K562 (cell line): ENCODE measurements around the gene ATP12A. TPM values are rescaled to one million over a fixed set of nuclear protein-coding genes. Genes with fewer than 3 reads are reported as not detected.

Experiments used
- ATAC-seq: fragments of 200-7000 bp; cut with Tn5 transposase; 3 replicates; pipeline ENCODE4 v1.9.1; 2020; ENCODE audit warnings: moderate library complexity
- BruUV-seq: library from RNA; stranded (reverse); fragments of 400-500 nt; replicated peaks from 2 replicates; lab custom pipeline; 2021; lab: Mats Ljungman, UMichigan
- CTCF ChIA-PET: fragments of 300-600 bp; formaldehyde crosslinking; extraction: SDS; loops from one replicate; lab custom pipeline; 2021; ENCODE audit warnings: low intra/inter-chr PET ratio; lab: Yijun Ruan, JAX
- POLR2A ChIA-PET: fragments of 300-600, 350-650 bp; sonication (Branson Sonifier 250); formaldehyde crosslinking; extraction: SDS; loops from one replicate; lab custom pipeline; 2021; ENCODE audit warnings: antibody characterized with exemption, inconsistent platforms; lab: Yijun Ruan, JAX
- DNase-seq, 4 experiments: peaks; one replicate each; pipeline versions ENCODE4 v3.0.0 to v3.0.0-alpha.2; 2011 to 2018; ENCODE audit warnings: low spot score in 3 of 4, mixed read lengths in 3 of 4; ENCODE audit errors: extremely low read depth in 1 of 4
- FAIRE-seq: peaks from 2 replicates; lab custom pipeline; 2011; peaks lifted over from hg19 to GRCh38; lab: Jason Lieb, UNC
- H2AFZ ChIP-seq: 2 replicates; pipeline ENCODE4 v1.6.0; 2011; ENCODE audit warnings: low read depth, low read length, control low read depth, inconsistent platforms
- H3K27ac ChIP-seq: fragments of 200-600 bp; 3 replicates; pipeline ENCODE4 v1.8.0; 2011; ENCODE audit warnings: low read depth, mild to moderate bottlenecking, control low read depth, inconsistent platforms, low read length, moderate library complexity, mixed read lengths; ENCODE audit errors: extremely low read depth
- H3K27me3 ChIP-seq, 2 experiments: fragments of 300-600 bp in 1 of 2; 2 replicates in 1 of 2; 3 replicates in 1 of 2; pipeline versions ENCODE4 v1.6.0 to v1.8.0; 2011; ENCODE audit warnings: inconsistent platforms in 2 of 2, low read length in 2 of 2, mild to moderate bottlenecking in 1 of 2, mixed read lengths in 1 of 2, moderate library complexity in 1 of 2; ENCODE audit not compliant: control insufficient read depth in 2 of 2, insufficient read depth in 2 of 2
- H3K36me3 ChIP-seq: fragments of 300-600 bp; 3 replicates; pipeline ENCODE4 v1.8.0; 2011; ENCODE audit warnings: mild to moderate bottlenecking, low read length, inconsistent platforms; ENCODE audit not compliant: control insufficient read depth, insufficient read depth
- H3K4me1 ChIP-seq, 2 experiments: fragments of 200-600 bp in 1 of 2; replicated peaks in 1 of 2; 2 replicates in 1 of 2; 3 replicates in 1 of 2; pipeline versions ENCODE4 v1.5.1 to v1.8.0; 2011; ENCODE audit warnings: inconsistent platforms in 2 of 2, low read length in 2 of 2, mild to moderate bottlenecking in 1 of 2, mixed read lengths in 1 of 2, moderate library complexity in 1 of 2; ENCODE audit not compliant: control insufficient read depth in 2 of 2, insufficient read depth in 2 of 2
- H3K4me2 ChIP-seq: 2 replicates; pipeline ENCODE4 v1.6.1; 2011; ENCODE audit warnings: low read length, control low read depth, inconsistent platforms, mixed read lengths; ENCODE audit not compliant: insufficient read depth
- H3K4me3 ChIP-seq: fragments of 200-600 bp; sonication (generic), shearing (Covaris generic); 2 replicates; pipeline ENCODE4 v1.5.1; 2016; ENCODE audit warnings: control low read depth, inconsistent platforms
- H3K79me2 ChIP-seq: fragments of 200-600 bp; 3 replicates; pipeline ENCODE4 v1.8.0; 2011; ENCODE audit warnings: low read length, inconsistent platforms; ENCODE audit not compliant: control insufficient read depth, insufficient read depth
- H3K9ac ChIP-seq, 2 experiments: 2 replicates each; pipeline versions ENCODE4 v1.6.0 to v1.6.1; 2011; ENCODE audit warnings: low read depth in 2 of 2, low read length in 2 of 2, control low read depth in 1 of 2, inconsistent platforms in 1 of 2, mild to moderate bottlenecking in 1 of 2, mixed read lengths in 1 of 2; ENCODE audit not compliant: insufficient read depth in 1 of 2
- H3K9me1 ChIP-seq: one replicate; pipeline ENCODE4 v1.6.0; 2011; ENCODE audit warnings: inconsistent platforms, mild to moderate bottlenecking, low read length, moderate library complexity; ENCODE audit not compliant: control insufficient read depth, insufficient read depth
- H3K9me3 ChIP-seq: replicated peaks from 2 replicates; pipeline ENCODE4 v1.5.1; 2011; ENCODE audit warnings: low read depth, low read length, inconsistent platforms; ENCODE audit not compliant: control insufficient read depth, insufficient read depth
- H4K20me1 ChIP-seq: replicated peaks from 2 replicates; pipeline ENCODE4 v1.6.1; 2011; ENCODE audit warnings: low read length, inconsistent platforms, mixed read lengths; ENCODE audit not compliant: control insufficient read depth, insufficient read depth
- BACH1 ChIP-seq: fragments of 200-800 bp; sonication (Bioruptor generic); IDR thresholded peaks from 2 replicates; pipeline ENCODE4 v1.6.1; 2016; ENCODE audit warnings: missing genetic modification characterization, missing compliant biosample characterization
- HES1 ChIP-seq: fragments of 450-650 bp; IDR thresholded peaks from 2 replicates; pipeline ENCODE4 v1.6.1; 2016; ENCODE audit warnings: low read depth, mild to moderate bottlenecking, moderate library complexity
- IRF2 ChIP-seq: sonication (generic); formaldehyde crosslinking; IDR thresholded peaks from 2 replicates; pipeline ENCODE4 v1.8.1; 2022; ENCODE audit warnings: mild to moderate bottlenecking, missing genetic modification reagents
- MAX ChIP-seq: sonication (generic); formaldehyde crosslinking; IDR thresholded peaks from 2 replicates; pipeline ENCODE4 v1.9.0; 2022; ENCODE audit warnings: mild to moderate bottlenecking, missing genetic modification reagents
- NR4A1 ChIP-seq, 2 experiments: fragments of 250-450 bp in 1 of 2; fragments of 450-650 bp in 1 of 2; sonication (Bioruptor Pico) in 1 of 2; IDR thresholded peaks; 2 replicates each; pipeline versions ENCODE4 v1.4.0 to v1.6.1; 2016 to 2020; ENCODE audit warnings: mild to moderate bottlenecking in 2 of 2, missing compliant biosample characterization in 1 of 2, missing genetic modification characterization in 1 of 2, moderate library complexity in 1 of 2
- PPARD ChIP-seq: fragments of 250-450 bp; sonication (Bioruptor Pico); IDR thresholded peaks from 2 replicates; pipeline ENCODE4 v1.8.0; 2022; ENCODE audit warnings: inconsistent platforms, mild to moderate bottlenecking, moderate library complexity
- SIRT6 ChIP-seq: IDR thresholded peaks from one replicate; pipeline ENCODE4 v1.6.1; 2012; ENCODE audit warnings: low read depth, mild to moderate bottlenecking, control low read depth, inconsistent platforms, low read length, moderate library complexity
- SMARCA5 ChIP-seq: fragments of 450-650 bp; IDR thresholded peaks from 2 replicates; pipeline ENCODE4 v1.6.1; 2016
- YBX1 ChIP-seq: fragments of 450-650 bp; IDR thresholded peaks from 2 replicates; pipeline ENCODE4 v1.7.1; 2016; ENCODE audit warnings: mild to moderate bottlenecking
- ZNF232 ChIP-seq: sonication (generic); formaldehyde crosslinking; IDR thresholded peaks from 2 replicates; pipeline ENCODE4 v1.8.0; 2022; ENCODE audit warnings: mild to moderate bottlenecking, missing genetic modification reagents
- ZNF263 ChIP-seq: sonication (generic); formaldehyde crosslinking; IDR thresholded peaks from 2 replicates; pipeline ENCODE4 v1.8.0; 2022; ENCODE audit warnings: mild to moderate bottlenecking, missing genetic modification reagents, borderline replicate concordance
- ZNF408 ChIP-seq: fragments of 250-450 bp; sonication (Bioruptor Pico); IDR thresholded peaks from 2 replicates; pipeline ENCODE4 v1.4.0; 2020; ENCODE audit warnings: low read depth, mild to moderate bottlenecking, moderate library complexity
- ZNF668 ChIP-seq: fragments of 250-450 bp; sonication (Bioruptor Pico); IDR thresholded peaks from 2 replicates; pipeline ENCODE4 v1.8.0; 2022; ENCODE audit warnings: mild to moderate bottlenecking, inconsistent platforms
- ZNF717 ChIP-seq: fragments of 250-450 bp; sonication (Bioruptor Pico); IDR thresholded peaks from 2 replicates; pipeline ENCODE4 v1.5.0; 2021
- WGBS: fragments of 100-300 bp; shearing (Covaris generic); methylation state at CpG from one replicate; pipeline ENCODE4 v1.1.6; 2016; ENCODE audit warnings: low coverage, mixed read lengths; ENCODE audit not compliant: insufficient coverage; ENCODE audit errors: missing lambda C conversion rate; 5-methylcytosine and 5-hydroxymethylcytosine counted together
- in situ Hi-C: fragments of 300-500 bp; cut with MboI; formaldehyde crosslinking; loops from 4 replicates; pipeline ENCODE4 v1.15.0; 2018; ENCODE audit warnings: inconsistent platforms, mixed read lengths
- intact Hi-C: fragments of 100-400 bp; cut with micrococcal nuclease; formaldehyde crosslinking; loops from 2 replicates; pipeline ENCODE4 v1.14.2; 2022
- polyA plus RNA-seq, 8 experiments: library from polyadenylated mRNA; depleted of rRNA in 4 of 8; stranded (reverse) in 5 of 8; unstranded in 3 of 8; fragments of >200 nt; fragmentation: Nextera tagmentation in 2 of 8; fragmentation: Illumina TruSeq in 1 of 8; extraction: Ambion mirVana in 2 of 8; extraction: Trizol in 1 of 8; gene quantifications; 2 replicates each; pipeline versions ENCODE4 v1.2.1 to v1.2.3, GENCODE V29; 2011 to 2014; ENCODE audit warnings: inconsistent platforms in 1 of 8, missing spikeins in 1 of 8
- total RNA-seq, 7 experiments: library from RNA; depleted of rRNA in 6 of 7; stranded (reverse); fragments of >200 nt in 6 of 7; fragmentation: Illumina TruSeq in 2 of 7; extraction: Trizol in 2 of 7; gene quantifications; 2 replicates each; pipeline versions ENCODE4 v1.2.1 to v1.2.3, GENCODE V29; 2011 to 2021; ENCODE audit warnings: low replicate concordance in 1 of 7
- TF ChIP-seq, protein P1 (sequence below): IDR thresholded peaks from 2 replicates; pipeline ENCODE4 v1.6.1; 2014; ENCODE audit warnings: antibody characterized with exemption
- TF ChIP-seq, protein P2 (sequence below): IDR thresholded peaks from 2 replicates; pipeline ENCODE4 v1.6.1; 2011; ENCODE audit not compliant: insufficient read length; ENCODE audit errors: extremely low read depth

ATP12A gene
- total and polyA plus RNA-seq, 9 of the 15 experiments (the other 6 are each of a cell fraction or from before 2014, with no cell fraction given): not detected

- TF ChIP-seq HES1: no peak
- no peak for TF ChIP-seq YBX1
- TF ChIP-seq ZNF232 (CRISPR knock-in tag): no peak
- TF ChIP-seq ZNF668: no peak
These were observed 8.7 kb downstream of the ATP12A start (continued) for GRCh38 chr13:24688950-24689349.

- 0% methylated on average over 4 of the region's 5 CpGs for WGBS
- no peaks in the 10 kb centered on the region for H3K9me1 ChIP-seq
- H3K4me3 ChIP-seq: no peak overlapping the region
- no peak overlapping the region for H3K9ac ChIP-seq
- ChIA-PET POLR2A (interaction anchor here (1.5 kb wide), 1 partner anchor 11 kb away, joined by 3 read pairs; no protein-coding TSS in a partner anchor), CTCF (interaction anchor here (1.3 kb wide), 1 partner anchor 306 kb away, joined by 4 read pairs; no protein-coding TSS in a partner anchor)
- TF ChIP-seq, protein P1, sequence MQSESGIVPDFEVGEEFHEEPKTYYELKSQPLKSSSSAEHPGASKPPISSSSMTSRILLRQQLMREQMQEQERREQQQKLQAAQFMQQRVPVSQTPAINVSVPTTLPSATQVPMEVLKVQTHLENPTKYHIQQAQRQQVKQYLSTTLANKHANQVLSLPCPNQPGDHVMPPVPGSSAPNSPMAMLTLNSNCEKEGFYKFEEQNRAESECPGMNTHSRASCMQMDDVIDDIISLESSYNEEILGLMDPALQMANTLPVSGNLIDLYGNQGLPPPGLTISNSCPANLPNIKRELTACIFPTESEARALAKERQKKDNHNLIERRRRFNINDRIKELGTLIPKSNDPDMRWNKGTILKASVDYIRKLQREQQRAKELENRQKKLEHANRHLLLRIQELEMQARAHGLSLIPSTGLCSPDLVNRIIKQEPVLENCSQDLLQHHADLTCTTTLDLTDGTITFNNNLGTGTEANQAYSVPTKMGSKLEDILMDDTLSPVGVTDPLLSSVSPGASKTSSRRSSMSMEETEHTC: no peak
- TF ChIP-seq PPARD (CRISPR knock-in tag) (no peak), ZNF717 (CRISPR knock-in tag) (no peak), BACH1 (tag) (no peak), IRF2 (CRISPR knock-in tag) (no peak), SIRT6 (no peak), SMARCA5 (no peak), ZNF263 (CRISPR knock-in tag) (no peak), NR4A1 (CRISPR knock-in tag; IDR thresholded peaks at IDR 0.05) (no peak), NR4A1 (tag; IDR thresholded peaks at IDR 0.05) (no peak), ZNF408 (CRISPR knock-in tag) (no peak), MAX (CRISPR knock-in tag) (no peak)
- TF ChIP-seq, protein P2, sequence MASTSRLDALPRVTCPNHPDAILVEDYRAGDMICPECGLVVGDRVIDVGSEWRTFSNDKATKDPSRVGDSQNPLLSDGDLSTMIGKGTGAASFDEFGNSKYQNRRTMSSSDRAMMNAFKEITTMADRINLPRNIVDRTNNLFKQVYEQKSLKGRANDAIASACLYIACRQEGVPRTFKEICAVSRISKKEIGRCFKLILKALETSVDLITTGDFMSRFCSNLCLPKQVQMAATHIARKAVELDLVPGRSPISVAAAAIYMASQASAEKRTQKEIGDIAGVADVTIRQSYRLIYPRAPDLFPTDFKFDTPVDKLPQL: no peak
- ATAC-seq (no peak), FAIRE-seq (no peak), DNase-seq (no peak)
- in situ Hi-C loops: no loop called here
- H2AFZ ChIP-seq: no peak overlapping the region
- H3K9me3 ChIP-seq: no peaks in the 10 kb centered on the region
- no peak overlapping the region for H3K4me2 ChIP-seq
- no peaks in the 10 kb centered on the region for H3K36me3 ChIP-seq
- H3K27ac ChIP-seq: no peak overlapping the region
- intact Hi-C loops: loop anchor here (5.0 kb wide), 1 partner anchor 306 kb away; no protein-coding TSS in a partner anchor
- BruUV-seq: no TSS peak
- H3K27me3 ChIP-seq: peaks cover 4 to 26% of the 10 kb centered on the region in 2 experiments; a peak in 4 of 5 replicates
- H4K20me1 ChIP-seq: no peaks in the 10 kb centered on the region; the same call in 1 of the 2 replicates
- H3K79me2 ChIP-seq: no peaks in the 10 kb centered on the region
- H3K4me1 ChIP-seq: no peaks in the 10 kb centered on the region
These were observed 11.2 kb downstream of the ATP12A start for GRCh38 chr13:24691381-24691780.
